ENCODE measurements around the gene CXCR5.

The CXCR5 gene

DNA sequence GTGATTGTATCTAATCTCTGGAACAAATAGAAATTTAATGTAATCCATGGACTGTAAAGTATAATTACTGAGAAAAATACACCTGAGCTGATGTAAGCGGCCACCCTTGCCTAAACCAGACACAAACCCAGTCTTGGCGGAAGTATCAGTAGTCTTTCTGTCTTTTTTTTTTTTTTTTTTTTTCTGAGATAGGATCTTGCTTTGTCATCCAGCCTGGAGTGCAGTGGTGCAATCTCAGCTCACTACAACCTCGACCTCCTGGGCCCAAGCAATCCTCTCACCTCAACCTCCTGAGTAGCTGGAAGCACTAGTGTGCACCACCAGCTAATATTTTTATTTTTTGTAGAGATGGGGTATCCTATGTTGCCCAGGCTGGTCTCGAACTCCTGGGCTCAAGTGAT lies 5.5 kb upstream of the CXCR5 start:
- H3K36me3 ChIP-seq (replicated peaks), result no peaks in the 10 kb centered on the region
- TF ChIP-seq, protein P1, sequence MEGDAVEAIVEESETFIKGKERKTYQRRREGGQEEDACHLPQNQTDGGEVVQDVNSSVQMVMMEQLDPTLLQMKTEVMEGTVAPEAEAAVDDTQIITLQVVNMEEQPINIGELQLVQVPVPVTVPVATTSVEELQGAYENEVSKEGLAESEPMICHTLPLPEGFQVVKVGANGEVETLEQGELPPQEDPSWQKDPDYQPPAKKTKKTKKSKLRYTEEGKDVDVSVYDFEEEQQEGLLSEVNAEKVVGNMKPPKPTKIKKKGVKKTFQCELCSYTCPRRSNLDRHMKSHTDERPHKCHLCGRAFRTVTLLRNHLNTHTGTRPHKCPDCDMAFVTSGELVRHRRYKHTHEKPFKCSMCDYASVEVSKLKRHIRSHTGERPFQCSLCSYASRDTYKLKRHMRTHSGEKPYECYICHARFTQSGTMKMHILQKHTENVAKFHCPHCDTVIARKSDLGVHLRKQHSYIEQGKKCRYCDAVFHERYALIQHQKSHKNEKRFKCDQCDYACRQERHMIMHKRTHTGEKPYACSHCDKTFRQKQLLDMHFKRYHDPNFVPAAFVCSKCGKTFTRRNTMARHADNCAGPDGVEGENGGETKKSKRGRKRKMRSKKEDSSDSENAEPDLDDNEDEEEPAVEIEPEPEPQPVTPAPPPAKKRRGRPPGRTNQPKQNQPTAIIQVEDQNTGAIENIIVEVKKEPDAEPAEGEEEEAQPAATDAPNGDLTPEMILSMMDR (IDR thresholded peaks at IDR 0.05; ENCODE audit: low read depth, low read length, missing control alignments), result no peak
- no peak for DNase-seq
- H3K27me3 ChIP-seq (replicated peaks), result no peaks in the 10 kb centered on the region
- no peak overlapping the region for H3K4me3 ChIP-seq (ENCODE audit: low read depth, low read length)
- H3K27ac ChIP-seq, result no peak overlapping the region
- in situ Hi-C loops (cut with HindIII; ENCODE audit: low pct_ligation_motif_present, low sequenced_read_pairs), result no loop called here

DNA sequence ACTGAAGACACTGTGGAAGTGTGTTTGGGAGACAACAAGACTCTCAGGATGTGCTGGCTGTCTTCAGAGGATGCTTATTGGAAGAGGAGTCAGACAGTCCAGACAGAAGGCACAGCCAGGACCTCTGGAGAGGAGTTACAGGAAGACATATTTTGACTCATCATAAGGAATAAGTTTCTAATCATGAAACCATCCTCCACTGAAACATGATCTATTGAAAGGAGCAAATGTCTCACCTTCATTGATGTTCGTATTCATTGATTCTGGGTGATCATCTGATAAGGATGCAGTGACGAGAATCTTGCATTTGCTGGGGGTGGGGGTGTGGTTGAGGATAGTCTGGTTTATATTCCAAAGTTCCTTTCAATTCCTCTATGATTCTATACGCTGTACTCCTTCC lies 2.5 kb upstream of the CXCR5 start:
- no peak for DNase-seq
- Histone ChIP-seq H3K36me3 (replicated peaks) (no peaks in the 10 kb centered on the region), H3K27me3 (replicated peaks) (no peaks in the 10 kb centered on the region), H3K27ac (no peak overlapping the region), H3K4me3 (ENCODE audit: low read depth, low read length) (no peak overlapping the region)
- TF ChIP-seq, protein P1 (IDR thresholded peaks at IDR 0.05; ENCODE audit: low read depth, low read length, missing control alignments), result no peak
- in situ Hi-C loops (cut with HindIII; ENCODE audit: low pct_ligation_motif_present, low sequenced_read_pairs), result no loop called here

GRCh38 chr11:118882491-118882890 lies 1.2 kb upstream of the CXCR5 start:
- H3K27ac ChIP-seq, result no peak overlapping the region
- no peak for DNase-seq
- H3K27me3 ChIP-seq (replicated peaks), result no peaks in the 10 kb centered on the region
- no peaks in the 10 kb centered on the region for H3K36me3 ChIP-seq (replicated peaks)
- H3K4me3 ChIP-seq (ENCODE audit: low read depth, low read length), result no peak overlapping the region
- in situ Hi-C loops (cut with HindIII; ENCODE audit: low pct_ligation_motif_present, low sequenced_read_pairs), result no loop called here
- TF ChIP-seq, protein P1 (IDR thresholded peaks at IDR 0.05; ENCODE audit: low read depth, low read length, missing control alignments), result no peak

DNA sequence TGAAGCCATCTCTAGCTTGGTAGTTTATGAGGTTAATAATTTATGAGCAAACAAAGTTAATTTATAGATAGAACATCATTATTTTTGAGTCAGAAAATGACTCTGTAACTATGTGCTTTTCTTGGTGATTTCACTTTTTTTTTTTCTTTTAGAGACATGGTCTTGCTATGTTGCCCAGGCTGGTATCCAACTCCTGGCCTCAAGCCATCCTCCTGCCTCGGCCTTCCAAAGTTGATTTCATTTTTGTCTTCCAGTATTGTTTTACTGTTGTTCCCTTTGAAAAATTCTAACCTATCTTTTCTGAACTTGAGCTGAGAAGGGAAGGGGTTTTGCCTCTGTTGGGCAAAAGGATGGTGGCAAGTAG lies 706 bp upstream of the CXCR5 start:
- no peaks in the 10 kb centered on the region for H3K36me3 ChIP-seq (replicated peaks)
- in situ Hi-C loops (cut with HindIII; ENCODE audit: low pct_ligation_motif_present, low sequenced_read_pairs), result no loop called here
- no peak for DNase-seq
- TF ChIP-seq, protein P1 (IDR thresholded peaks at IDR 0.05; ENCODE audit: low read depth, low read length, missing control alignments), result no peak
- H3K27me3 ChIP-seq (replicated peaks), result no peaks in the 10 kb centered on the region
- H3K27ac ChIP-seq, result no peak overlapping the region
- no peak overlapping the region for H3K4me3 ChIP-seq (ENCODE audit: low read depth, low read length)

DNA sequence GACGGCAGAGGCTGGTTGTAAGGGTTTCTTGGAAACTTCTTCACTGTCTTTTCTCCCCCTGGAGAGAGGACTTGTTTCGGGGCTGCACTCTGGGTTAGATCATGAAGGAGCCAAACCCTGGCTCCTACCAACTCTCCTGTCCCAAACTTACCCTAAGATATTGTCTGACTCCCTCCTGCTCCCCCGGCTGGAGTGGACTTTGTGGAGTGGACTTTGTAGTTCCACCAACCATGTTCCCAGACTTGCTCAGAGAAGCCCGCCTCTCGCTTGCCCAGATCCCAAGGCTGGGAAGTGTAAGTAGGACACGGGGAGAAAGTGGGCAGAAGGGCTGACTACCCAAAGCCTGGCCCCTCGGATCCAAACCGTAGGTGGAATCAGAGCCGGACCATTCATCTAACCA lies 1.2 kb downstream of the CXCR5 start:
- TF ChIP-seq, protein P1 (IDR thresholded peaks at IDR 0.05; ENCODE audit: low read depth, low read length, missing control alignments), result no peak
- in situ Hi-C loops (cut with HindIII; ENCODE audit: low pct_ligation_motif_present, low sequenced_read_pairs), result no loop called here
- H3K36me3 ChIP-seq (replicated peaks), result no peaks in the 10 kb centered on the region
- DNase-seq, result no peak
- no peaks in the 10 kb centered on the region for H3K27me3 ChIP-seq (replicated peaks)
- H3K27ac ChIP-seq, result no peak overlapping the region
- H3K4me3 ChIP-seq (ENCODE audit: low read depth, low read length), result no peak overlapping the region

- no peak overlapping the region for H3K27ac ChIP-seq
- no peak overlapping the region for H3K4me3 ChIP-seq (ENCODE audit: low read depth, low read length)
- no peaks in the 10 kb centered on the region for H3K27me3 ChIP-seq (replicated peaks)
- no peak for DNase-seq
- TF ChIP-seq, protein P1 (IDR thresholded peaks at IDR 0.05; ENCODE audit: low read depth, low read length, missing control alignments), result no peak
- in situ Hi-C loops (cut with HindIII; ENCODE audit: low pct_ligation_motif_present, low sequenced_read_pairs), result no loop called here
- no peaks in the 10 kb centered on the region for H3K36me3 ChIP-seq (replicated peaks)
These were observed 1.6 kb downstream of the CXCR5 start for GRCh38 chr11:118885319-118885718.
